SKM-1 treated with dmso at 0.1 percent for 144 hours (cell line): ENCODE measurements around the gene CIZ1.
"Not testable (repeated sequence)": the region's sequence is repeated elsewhere in the genome, so short reads cannot be mapped to it uniquely, and the experiment has no call there.

Experiments used
- DNase-seq: peaks from one replicate; lab custom pipeline; 2025; ENCODE audit not compliant: unreplicated experiment; lab: John Stamatoyannopoulos, UW

The CIZ1 gene

DNA sequence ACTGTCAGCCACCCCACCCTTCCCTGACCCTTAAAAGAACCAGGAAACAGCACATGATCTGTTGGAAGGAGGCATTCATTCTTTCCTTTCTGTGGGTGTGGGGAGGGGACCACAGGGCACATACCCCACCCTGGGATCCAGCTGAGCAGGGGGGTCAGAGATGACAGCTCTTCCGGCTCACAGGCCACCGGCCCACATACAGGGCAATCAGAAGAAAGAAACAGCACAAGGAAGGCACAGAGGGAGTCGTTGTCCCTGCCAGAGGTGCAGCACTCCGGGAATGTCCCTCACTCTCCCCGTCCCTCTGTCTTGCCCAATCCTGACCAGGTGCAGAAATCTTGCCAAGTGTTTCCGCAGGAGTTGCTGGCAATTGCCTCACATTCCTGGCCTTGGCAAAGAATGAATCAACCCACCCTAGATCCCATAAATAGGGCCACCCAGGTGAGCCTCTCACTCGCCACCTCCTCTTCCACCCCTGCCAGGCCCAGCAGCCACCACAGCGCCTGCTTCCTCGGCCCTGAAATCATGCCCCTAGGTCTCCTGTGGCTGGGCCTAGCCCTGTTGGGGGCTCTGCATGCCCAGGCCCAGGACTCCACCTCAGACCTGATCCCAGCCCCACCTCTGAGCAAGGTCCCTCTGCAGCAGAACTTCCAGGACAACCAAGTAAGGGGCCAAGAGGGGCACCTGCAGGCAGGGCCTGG is 42.2 kb downstream of the CIZ1 start, which contains the start of gene LCN2:
TSS of gene LCN2 (plus strand) at position 453 of the 701 bp plus-strand sequence. CDS start at position 526, 73 bp downstream.
- DNase-seq = no peak

DNA sequence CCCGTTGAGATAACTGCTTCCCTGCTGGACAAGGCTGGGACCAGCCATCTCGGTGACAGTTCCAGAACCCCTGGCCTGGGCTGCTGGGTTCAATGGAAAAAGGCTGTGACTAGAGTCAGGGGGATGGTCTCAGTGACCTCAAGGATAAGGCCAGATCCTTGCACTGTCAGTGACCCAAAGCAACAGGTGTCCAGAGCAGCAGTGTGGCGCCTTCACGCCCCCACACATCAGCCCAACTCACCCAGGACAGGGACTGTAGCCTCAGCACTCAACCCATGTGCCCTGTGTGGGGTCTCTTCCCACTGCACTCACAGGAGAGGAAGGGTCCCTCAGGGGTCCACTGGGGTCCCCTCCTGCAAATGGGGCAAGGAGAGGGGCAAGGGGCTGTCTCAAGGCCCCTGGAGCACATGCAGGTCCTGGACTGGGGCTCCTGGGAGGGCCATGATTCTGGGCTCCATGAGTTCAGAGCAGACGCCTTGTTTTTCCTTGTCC is 42.8 kb downstream of the CIZ1 start:
- DNase-seq = no peak

DNA sequence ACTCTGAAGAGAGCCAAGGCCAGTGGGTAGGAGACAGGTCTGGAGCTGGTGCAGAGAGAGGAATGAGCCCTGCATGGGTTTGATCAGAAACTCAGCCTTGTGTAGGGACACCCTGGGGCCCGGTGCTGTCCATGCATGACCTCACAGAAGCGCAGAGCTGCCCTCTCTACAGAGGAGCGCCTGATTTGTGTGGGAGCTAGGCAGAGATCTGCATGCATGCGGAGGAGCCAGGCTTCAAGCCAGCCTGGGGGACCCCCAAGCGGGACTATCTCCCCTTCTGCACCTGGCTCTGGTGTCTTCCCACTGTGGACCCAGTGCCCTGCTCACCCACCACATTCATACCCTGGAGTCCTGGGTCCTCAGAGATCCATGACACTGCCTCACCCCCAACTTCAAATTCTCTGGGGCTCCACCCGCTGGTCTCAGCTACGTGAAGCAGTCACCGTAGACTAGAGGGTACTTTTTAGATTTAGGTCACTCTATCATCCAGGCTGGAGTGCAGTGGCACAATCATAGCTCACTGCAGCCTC is 44.7 kb downstream of the CIZ1 start:
- no peak for DNase-seq

DNA sequence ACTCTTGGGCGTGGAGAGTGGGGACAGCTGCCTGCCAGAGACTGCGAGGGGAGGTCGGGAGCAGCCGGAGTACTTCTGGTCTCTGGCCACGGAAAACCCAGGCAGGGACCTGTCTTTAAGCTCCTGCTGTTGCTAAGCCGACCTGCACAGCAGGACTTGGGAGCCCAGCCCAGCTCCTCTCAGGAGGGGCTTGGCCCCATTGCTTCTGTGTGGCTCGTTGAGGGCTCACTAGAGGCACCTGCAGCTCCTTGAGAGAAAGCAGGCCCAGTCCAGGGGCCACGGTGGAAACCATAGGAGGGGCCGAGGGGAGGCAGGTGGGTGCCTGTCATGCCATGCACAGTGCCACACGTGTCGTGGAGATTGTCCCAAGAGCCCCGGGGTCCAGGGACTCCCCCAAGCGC is 45.4 kb downstream of the CIZ1 start:
- DNase-seq = no peak

DNA sequence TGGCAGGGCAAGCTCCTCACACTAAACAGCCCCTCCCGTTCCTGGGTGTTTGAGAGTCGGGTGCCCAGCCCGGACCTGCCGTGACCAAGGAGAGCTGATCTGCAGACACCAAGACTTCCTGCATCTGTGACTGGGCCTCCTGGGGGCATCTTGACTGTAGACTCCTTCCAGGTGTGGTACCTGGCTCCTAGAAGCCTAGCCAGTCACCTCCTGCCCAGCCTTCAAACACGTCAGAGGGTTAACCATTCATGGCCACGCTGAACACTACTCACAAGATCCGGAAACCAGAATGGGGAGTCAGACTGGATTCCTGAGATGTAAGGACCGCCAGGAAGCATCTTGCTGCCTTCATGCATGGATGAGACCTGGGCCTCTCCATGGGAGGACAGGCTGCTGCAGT is 45.8 kb downstream of the CIZ1 start:
- DNase-seq = no peak

- DNase-seq = no peak
Measured at GRCh38 chr9:128144239-128145181, 46.9 kb downstream of the CIZ1 start.

DNA sequence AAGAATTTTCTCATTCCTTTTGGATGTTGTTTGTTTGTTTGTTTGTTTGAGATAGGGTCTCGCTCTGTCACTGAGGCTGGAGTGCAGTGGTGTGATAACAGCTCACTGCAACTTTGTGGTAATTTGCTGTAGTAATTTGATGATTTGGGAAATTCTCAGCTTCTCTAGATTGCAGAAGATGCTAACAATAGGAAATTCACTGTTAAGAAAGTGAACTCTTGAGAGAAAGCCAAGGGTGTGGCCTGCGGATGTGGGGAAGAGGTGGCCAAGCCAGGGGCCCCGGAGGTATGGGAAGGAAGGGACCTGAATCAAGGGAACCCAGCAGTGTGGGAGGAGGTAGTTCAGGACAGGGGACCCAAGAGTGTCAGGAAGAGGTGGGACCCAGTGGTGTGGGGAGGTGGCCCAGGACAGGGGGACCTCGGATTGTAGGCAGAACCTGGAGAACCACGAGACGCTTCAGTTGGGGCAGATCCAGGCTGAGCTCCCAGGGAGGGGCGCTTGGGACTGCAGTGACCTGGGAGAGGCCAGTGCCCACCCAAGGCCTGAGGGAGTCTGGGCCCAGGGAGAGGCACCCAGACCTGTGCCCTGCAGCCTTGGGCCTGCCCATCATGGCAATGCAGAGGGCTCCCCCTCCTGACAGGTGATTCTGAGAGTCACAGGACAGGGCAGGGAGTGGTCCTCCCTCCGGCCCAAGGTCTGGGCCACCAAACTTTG is 47.7 kb downstream of the CIZ1 start:
- DNase-seq = no peak

- DNase-seq = no peak
Measured at GRCh38 chr9:128142596-128142995, 48.8 kb downstream of the CIZ1 start.

DNA sequence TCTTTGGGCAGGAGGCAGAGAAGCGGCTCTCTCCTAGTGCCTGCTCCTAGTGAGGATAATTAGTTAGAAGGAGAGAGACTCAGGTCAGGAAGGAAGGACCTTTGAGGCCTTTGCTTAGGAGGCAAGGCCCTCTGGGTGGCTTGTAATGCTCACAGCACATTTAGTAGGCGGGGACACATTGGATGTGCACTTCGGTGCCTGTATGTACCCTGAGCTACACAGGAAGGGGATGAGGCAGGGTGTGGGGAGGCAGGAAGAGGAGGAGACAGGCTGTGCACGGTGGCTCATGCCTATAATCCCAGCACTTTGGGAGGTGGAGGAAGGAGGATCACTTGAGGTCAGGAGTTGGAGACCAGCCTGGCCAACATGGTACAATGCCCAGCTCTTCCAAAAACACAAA is 49.3 kb downstream of the CIZ1 start:
- no peak for DNase-seq

- no peak for DNase-seq
Measured at GRCh38 chr9:128141604-128142003, 49.8 kb downstream of the CIZ1 start.

DNA sequence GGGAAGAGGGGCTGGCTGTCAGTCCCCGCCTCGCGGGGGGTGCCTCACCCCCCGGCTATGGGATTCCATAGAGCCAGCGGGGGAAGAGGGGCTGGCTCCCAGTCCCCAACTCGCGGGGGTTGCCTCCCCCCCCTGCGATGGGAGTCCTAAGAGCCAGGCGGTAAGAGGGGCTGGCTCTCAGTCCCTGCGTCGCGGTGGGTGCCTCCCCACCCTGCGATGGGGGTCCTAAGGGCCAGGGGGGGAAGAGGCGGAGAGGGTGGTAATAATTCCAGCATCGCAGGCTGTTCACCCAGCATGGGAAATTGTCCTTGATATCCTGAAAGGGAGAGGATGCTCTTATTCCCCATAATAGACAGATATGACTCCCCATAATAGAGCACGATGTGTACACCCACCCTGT is 51.8 kb downstream of the CIZ1 start:
- DNase-seq = no peak

DNA sequence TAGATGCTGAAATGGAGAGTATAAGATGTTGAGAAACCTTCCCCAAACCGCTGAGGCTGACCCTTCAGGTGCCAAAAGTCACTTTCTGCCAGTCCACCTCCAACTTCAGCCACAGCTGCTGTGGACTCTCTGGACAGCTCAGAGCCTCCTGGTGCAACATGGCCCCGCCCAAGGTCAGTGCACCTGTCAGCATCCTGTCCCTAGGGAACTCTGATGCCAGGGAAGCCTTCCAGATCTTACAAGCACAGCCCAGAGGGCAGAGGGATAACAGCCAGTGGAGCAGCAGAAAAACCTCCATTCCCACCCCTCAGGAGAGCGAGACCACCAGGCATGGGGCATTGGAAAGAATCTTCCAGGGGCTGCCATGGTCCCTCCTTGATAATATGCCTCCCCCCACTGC is 53.4 kb downstream of the CIZ1 start:
- no peak for DNase-seq

DNA sequence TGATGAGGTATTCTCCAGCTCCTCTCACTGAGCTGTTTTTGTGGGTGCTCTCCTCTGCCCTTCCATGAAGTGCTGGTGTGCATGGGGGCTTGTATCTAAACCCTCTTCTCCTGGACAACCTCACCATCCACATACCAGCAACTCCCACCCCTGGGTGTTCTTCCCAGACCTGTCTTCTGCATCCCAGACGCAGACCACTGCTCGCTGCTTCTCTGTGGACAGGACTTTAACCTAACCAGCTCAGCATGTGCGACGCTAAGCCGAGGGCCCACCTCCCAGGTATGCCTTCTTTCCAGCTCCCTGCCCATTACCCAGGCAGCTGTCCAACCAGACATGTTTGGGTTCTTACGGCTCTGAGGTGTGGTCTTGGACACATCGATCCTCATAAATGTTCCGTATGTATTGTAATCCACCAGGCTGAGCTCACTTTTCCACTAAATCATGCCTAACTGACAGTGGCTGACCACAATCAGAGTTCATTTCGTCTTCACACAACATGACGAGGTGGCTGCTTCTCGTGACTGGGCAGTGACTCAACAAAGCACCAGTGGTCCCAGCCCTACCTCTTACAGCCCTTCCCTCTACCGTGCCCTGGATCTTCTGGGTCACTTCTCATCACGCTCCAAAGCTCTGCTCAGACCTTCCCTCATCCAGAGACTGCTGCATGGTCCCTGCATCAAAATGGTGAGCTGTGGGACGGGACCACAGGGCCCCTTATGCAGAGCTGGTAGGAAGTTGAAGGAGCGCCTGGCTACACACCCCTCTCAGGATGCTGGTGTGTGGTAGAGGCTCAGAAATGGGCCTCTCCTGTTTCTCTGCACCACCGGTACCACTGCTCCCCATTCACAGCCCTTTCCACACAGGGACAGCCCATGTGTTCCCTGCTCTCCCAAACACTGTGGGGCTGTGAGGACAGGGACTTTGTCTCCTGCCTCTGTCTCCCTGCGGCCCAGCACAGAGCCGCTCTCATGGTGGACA is 54.3 kb downstream of the CIZ1 start:
- DNase-seq = no peak

GRCh38 chr9:128135561-128135960 is 55.8 kb downstream of the CIZ1 start:
- not testable (repeated sequence) for DNase-seq

DNA sequence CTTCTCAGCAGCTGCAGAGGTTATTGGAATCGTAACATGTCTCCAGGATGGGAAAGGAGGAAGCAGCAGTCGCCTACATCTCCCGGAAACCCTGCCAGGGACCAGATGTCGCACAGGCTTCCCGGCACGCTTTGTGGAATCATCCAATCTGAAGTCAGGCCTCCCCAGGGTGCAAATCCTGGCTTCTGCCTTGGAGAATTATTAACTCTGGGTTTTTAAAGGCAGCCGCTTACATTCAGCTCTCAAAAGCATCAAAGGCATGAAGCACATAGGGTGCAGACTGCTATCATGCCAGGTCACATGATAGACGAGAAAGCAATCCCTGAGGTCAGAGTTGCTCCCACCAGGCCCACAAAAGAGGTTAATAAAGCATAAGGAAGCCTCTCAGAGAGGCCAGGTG is 59.2 kb downstream of the CIZ1 start:
- not testable (repeated sequence) for DNase-seq

GRCh38 chr9:128131346-128131745 is 60.0 kb downstream of the CIZ1 start:
- DNase-seq = not testable (repeated sequence)

GRCh38 chr9:128130651-128131050 is 60.7 kb downstream of the CIZ1 start:
- not testable (repeated sequence) for DNase-seq

GRCh38 chr9:128129976-128130590 is 61.3 kb downstream of the CIZ1 start:
- not testable (repeated sequence) for DNase-seq

- no peak for DNase-seq
Measured at GRCh38 chr9:128128836-128129590, 62.4 kb downstream of the CIZ1 start.
